Measurements from ENCODE around the gene MS4A18. TPM values are rescaled to one million over a fixed set of nuclear protein-coding genes. Genes with fewer than 3 reads are reported as not detected.
"Not testable (repeated sequence)": the region's sequence is repeated elsewhere in the genome, so short reads cannot be mapped to it uniquely, and the experiment has no call there.

The MS4A18 gene
- total RNA-seq, 1 donor, result not detected

DNA sequence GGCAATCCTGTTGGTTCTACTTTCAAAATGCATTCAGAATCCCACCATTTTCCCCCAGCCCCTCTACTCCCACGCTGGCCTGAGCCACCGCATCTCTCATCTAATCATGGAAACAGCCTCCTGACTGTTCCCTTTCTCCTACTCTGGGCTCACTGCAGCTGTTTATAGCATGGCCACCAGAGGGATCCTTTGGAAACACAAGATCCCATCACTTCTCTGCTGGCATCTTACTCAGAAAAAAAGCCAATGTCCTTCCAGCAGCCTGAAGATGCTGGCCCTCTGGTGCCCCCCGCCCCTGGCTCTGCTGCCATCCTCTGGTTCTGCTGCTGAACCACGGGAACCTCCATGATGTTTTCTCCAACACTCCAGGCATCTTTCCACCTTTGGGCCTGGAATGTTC lies 14.0 kb upstream of the MS4A18 start:
- no peaks in the 10 kb centered on the region for H3K9me3 ChIP-seq (ENCODE audit: low read depth, low read length)
- H3K79me2 ChIP-seq (ENCODE audit: insufficient read depth, low read length), result no peaks in the 10 kb centered on the region
- H3K4me2 ChIP-seq (ENCODE audit: insufficient read depth, low read length), result no peak overlapping the region
- TF ChIP-seq, protein P1, sequence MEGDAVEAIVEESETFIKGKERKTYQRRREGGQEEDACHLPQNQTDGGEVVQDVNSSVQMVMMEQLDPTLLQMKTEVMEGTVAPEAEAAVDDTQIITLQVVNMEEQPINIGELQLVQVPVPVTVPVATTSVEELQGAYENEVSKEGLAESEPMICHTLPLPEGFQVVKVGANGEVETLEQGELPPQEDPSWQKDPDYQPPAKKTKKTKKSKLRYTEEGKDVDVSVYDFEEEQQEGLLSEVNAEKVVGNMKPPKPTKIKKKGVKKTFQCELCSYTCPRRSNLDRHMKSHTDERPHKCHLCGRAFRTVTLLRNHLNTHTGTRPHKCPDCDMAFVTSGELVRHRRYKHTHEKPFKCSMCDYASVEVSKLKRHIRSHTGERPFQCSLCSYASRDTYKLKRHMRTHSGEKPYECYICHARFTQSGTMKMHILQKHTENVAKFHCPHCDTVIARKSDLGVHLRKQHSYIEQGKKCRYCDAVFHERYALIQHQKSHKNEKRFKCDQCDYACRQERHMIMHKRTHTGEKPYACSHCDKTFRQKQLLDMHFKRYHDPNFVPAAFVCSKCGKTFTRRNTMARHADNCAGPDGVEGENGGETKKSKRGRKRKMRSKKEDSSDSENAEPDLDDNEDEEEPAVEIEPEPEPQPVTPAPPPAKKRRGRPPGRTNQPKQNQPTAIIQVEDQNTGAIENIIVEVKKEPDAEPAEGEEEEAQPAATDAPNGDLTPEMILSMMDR (IDR thresholded peaks at IDR 0.05; ENCODE audit: extremely low read depth, low read depth, low read length), result peak; percentile 15
- no peaks in the 10 kb centered on the region for H3K36me3 ChIP-seq (ENCODE audit: insufficient read depth, low read length)
- H3K4me1 ChIP-seq (ENCODE audit: insufficient read depth, low read length), result no peaks in the 10 kb centered on the region
- peak; percentile 65 for DNase-seq (ENCODE audit: insufficient read length, low spot score, missing footprints)
- no peak overlapping the region for H3K27ac ChIP-seq (ENCODE audit: low read depth, low read length)
- no peaks in the 10 kb centered on the region for H3K27me3 ChIP-seq (ENCODE audit: insufficient read depth, low read length)
- no peaks in the 10 kb centered on the region for H4K20me1 ChIP-seq (ENCODE audit: insufficient read depth, low read length)
- H3K4me3 ChIP-seq (ENCODE audit: insufficient read depth, low read length), result no peak overlapping the region
- no peak overlapping the region for H2AFZ ChIP-seq (ENCODE audit: low read length)

DNA sequence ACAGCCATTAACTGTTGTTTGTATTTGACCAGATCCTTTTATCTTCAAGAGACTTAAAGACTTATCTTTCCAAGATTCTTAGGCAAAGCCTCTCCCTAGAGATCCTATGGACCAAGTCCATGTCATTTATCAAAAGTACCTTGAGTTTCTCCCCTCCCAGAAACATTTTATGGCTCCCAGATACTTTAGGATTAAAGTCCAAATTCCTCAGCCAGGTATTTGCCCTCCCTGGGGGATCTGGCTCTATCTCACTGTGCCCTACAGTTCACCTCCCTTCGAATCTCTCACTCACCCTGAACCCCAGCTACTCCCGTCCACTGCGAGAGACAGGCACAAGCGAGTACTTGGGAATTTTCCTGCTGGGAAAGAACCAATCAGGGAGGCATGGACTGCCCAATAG lies 13.2 kb upstream of the MS4A18 start:
- no peaks in the 10 kb centered on the region for H3K27me3 ChIP-seq (ENCODE audit: insufficient read depth, low read length)
- DNase-seq (ENCODE audit: insufficient read length, low spot score, missing footprints), result no peak
- H3K79me2 ChIP-seq (ENCODE audit: insufficient read depth, low read length), result no peaks in the 10 kb centered on the region
- no peak overlapping the region for H3K4me3 ChIP-seq (ENCODE audit: insufficient read depth, low read length)
- H2AFZ ChIP-seq (ENCODE audit: low read length), result no peak overlapping the region
- no peaks in the 10 kb centered on the region for H4K20me1 ChIP-seq (ENCODE audit: insufficient read depth, low read length)
- TF ChIP-seq, protein P1 (IDR thresholded peaks at IDR 0.05; ENCODE audit: extremely low read depth, low read depth, low read length), result no peak
- H3K4me2 ChIP-seq (ENCODE audit: insufficient read depth, low read length), result no peak overlapping the region
- no peaks in the 10 kb centered on the region for H3K9me3 ChIP-seq (ENCODE audit: low read depth, low read length)
- no peaks in the 10 kb centered on the region for H3K4me1 ChIP-seq (ENCODE audit: insufficient read depth, low read length)
- H3K27ac ChIP-seq (ENCODE audit: low read depth, low read length), result no peak overlapping the region
- H3K36me3 ChIP-seq (ENCODE audit: insufficient read depth, low read length), result no peaks in the 10 kb centered on the region

DNA sequence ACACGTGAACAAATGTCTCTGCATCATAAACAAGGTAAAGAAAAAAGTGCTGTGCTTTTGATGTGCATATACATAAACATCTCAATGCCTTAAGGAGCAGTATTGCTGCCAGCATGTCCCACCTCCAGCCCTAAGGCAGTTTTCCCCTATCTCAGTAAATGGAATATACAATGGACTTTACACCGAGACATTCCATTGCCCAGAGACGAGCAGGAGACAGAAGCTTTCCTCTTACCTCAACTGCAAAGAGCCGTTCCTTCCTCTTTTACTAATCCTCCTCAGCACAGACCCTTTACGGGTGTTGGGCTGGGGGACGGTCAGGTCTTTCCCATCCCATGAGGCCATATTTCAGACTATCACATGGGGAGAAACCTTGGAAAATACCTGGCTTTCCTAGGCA lies 11.1 kb upstream of the MS4A18 start:
- not testable (repeated sequence) for H3K4me1 ChIP-seq (ENCODE audit: insufficient read depth, low read length); H3K4me3 ChIP-seq (ENCODE audit: insufficient read depth, low read length); H3K27ac ChIP-seq (ENCODE audit: low read depth, low read length); H3K4me2 ChIP-seq (ENCODE audit: insufficient read depth, low read length); H3K27me3 ChIP-seq (ENCODE audit: insufficient read depth, low read length); DNase-seq (ENCODE audit: insufficient read length, low spot score, missing footprints); H3K9me3 ChIP-seq (ENCODE audit: low read depth, low read length); H3K36me3 ChIP-seq (ENCODE audit: insufficient read depth, low read length); H3K79me2 ChIP-seq (ENCODE audit: insufficient read depth, low read length); H2AFZ ChIP-seq (ENCODE audit: low read length); H4K20me1 ChIP-seq (ENCODE audit: insufficient read depth, low read length)

DNA sequence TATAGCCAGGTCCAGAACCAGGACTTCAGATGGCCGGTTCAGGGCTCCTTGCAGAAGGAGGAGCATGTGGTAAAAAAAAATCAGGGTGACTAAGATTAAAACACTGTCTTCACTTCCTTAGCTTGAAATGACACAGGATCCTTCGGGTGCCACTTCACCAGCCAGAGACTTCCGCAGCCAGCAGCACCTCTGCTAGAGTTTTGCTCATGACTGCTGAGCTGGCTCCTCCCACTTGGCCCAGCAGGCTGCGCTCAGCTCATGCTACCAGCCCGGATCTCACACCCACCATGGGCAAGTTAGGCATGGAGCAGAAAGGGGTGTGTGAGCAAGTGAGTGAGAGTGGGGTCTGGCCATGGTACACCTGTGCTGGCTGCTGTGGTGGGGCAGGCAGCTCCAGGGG lies 6.6 kb upstream of the MS4A18 start:
- Histone ChIP-seq H3K27me3 (ENCODE audit: insufficient read depth, low read length) (no peaks in the 10 kb centered on the region), H3K4me2 (ENCODE audit: insufficient read depth, low read length) (no peak overlapping the region), H3K9me3 (ENCODE audit: low read depth, low read length) (no peaks in the 10 kb centered on the region), H3K4me3 (ENCODE audit: insufficient read depth, low read length) (no peak overlapping the region), H2AFZ (ENCODE audit: low read length) (no peak overlapping the region), H4K20me1 (ENCODE audit: insufficient read depth, low read length) (no peaks in the 10 kb centered on the region), H3K27ac (ENCODE audit: low read depth, low read length) (no peak overlapping the region), H3K79me2 (ENCODE audit: insufficient read depth, low read length) (no peaks in the 10 kb centered on the region), H3K36me3 (ENCODE audit: insufficient read depth, low read length) (no peaks in the 10 kb centered on the region), H3K4me1 (ENCODE audit: insufficient read depth, low read length) (no peaks in the 10 kb centered on the region)
- no peak for DNase-seq (ENCODE audit: insufficient read length, low spot score, missing footprints)
- TF ChIP-seq, protein P1 (IDR thresholded peaks at IDR 0.05; ENCODE audit: extremely low read depth, low read depth, low read length), result no peak
